HEK293 (cell line): Measurements from ENCODE around the gene MRTFA.

ENCODE experiments used
- ZBTB1 ChIP-seq: fragments of 450-650 bp; formaldehyde crosslinking; IDR thresholded peaks from 2 replicates; pipeline ENCODE4 v1.5.1; 2016; ENCODE audit warnings: missing biosample characterization, missing genetic modification characterization
- ZNF558 ChIP-seq: fragments of 450-650 bp; formaldehyde crosslinking; IDR thresholded peaks from 2 replicates; pipeline ENCODE4 v1.5.1; 2016; ENCODE audit warnings: missing biosample characterization, missing genetic modification characterization
- TF ChIP-seq, protein P1 (sequence below): sonication (generic); formaldehyde crosslinking; IDR thresholded peaks from 2 replicates; pipeline ENCODE4 v1.8.1; 2022; ENCODE audit warnings: mild to moderate bottlenecking, moderate library complexity, missing genetic modification reagents
- TF ChIP-seq, protein P2 (sequence below): fragments of 450-650 bp; formaldehyde crosslinking; IDR thresholded peaks from 2 replicates; pipeline ENCODE4 v1.5.1; 2016; ENCODE audit warnings: missing biosample characterization, missing genetic modification characterization, low read depth
- TF ChIP-seq, protein P3 (sequence below): fragments of 450-650 bp; formaldehyde crosslinking; IDR thresholded peaks from 2 replicates; pipeline ENCODE4 v1.5.1; 2016; ENCODE audit warnings: missing biosample characterization, missing genetic modification characterization, borderline replicate concordance

DNA sequence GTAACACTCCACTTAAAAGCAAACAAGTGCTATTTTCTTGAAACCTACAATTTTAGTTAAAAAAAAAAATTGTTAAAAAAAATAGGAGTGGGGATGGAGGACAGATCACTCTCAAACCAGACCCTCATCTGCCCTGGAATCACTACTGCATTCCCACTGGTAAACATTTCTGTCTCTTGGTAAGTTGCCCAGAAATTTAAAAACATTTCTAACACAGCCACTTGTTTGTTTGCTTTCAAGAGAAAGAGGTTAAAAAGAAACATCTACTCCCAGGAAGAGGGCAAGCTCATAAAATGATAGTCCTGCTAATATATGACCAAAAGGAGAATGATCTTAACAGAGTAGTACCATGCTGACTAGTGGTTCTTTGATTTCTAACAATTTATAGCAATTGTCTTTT, 182.8 kb downstream of the MRTFA start:
- TF ChIP-seq, protein P1, sequence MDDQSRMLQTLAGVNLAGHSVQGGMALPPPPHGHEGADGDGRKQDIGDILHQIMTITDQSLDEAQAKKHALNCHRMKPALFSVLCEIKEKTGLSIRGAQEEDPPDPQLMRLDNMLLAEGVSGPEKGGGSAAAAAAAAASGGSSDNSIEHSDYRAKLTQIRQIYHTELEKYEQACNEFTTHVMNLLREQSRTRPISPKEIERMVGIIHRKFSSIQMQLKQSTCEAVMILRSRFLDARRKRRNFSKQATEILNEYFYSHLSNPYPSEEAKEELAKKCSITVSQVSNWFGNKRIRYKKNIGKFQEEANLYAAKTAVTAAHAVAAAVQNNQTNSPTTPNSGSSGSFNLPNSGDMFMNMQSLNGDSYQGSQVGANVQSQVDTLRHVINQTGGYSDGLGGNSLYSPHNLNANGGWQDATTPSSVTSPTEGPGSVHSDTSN (CRISPR knock-in tag), result no peak
- TF ChIP-seq ZNF558, result no peak
- TF ChIP-seq, protein P2, sequence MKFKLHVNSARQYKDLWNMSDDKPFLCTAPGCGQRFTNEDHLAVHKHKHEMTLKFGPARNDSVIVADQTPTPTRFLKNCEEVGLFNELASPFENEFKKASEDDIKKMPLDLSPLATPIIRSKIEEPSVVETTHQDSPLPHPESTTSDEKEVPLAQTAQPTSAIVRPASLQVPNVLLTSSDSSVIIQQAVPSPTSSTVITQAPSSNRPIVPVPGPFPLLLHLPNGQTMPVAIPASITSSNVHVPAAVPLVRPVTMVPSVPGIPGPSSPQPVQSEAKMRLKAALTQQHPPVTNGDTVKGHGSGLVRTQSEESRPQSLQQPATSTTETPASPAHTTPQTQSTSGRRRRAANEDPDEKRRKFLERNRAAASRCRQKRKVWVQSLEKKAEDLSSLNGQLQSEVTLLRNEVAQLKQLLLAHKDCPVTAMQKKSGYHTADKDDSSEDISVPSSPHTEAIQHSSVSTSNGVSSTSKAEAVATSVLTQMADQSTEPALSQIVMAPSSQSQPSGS, result no peak
- TF ChIP-seq ZBTB1 (tag by site-specific recombination), result no peak
- TF ChIP-seq, protein P3, sequence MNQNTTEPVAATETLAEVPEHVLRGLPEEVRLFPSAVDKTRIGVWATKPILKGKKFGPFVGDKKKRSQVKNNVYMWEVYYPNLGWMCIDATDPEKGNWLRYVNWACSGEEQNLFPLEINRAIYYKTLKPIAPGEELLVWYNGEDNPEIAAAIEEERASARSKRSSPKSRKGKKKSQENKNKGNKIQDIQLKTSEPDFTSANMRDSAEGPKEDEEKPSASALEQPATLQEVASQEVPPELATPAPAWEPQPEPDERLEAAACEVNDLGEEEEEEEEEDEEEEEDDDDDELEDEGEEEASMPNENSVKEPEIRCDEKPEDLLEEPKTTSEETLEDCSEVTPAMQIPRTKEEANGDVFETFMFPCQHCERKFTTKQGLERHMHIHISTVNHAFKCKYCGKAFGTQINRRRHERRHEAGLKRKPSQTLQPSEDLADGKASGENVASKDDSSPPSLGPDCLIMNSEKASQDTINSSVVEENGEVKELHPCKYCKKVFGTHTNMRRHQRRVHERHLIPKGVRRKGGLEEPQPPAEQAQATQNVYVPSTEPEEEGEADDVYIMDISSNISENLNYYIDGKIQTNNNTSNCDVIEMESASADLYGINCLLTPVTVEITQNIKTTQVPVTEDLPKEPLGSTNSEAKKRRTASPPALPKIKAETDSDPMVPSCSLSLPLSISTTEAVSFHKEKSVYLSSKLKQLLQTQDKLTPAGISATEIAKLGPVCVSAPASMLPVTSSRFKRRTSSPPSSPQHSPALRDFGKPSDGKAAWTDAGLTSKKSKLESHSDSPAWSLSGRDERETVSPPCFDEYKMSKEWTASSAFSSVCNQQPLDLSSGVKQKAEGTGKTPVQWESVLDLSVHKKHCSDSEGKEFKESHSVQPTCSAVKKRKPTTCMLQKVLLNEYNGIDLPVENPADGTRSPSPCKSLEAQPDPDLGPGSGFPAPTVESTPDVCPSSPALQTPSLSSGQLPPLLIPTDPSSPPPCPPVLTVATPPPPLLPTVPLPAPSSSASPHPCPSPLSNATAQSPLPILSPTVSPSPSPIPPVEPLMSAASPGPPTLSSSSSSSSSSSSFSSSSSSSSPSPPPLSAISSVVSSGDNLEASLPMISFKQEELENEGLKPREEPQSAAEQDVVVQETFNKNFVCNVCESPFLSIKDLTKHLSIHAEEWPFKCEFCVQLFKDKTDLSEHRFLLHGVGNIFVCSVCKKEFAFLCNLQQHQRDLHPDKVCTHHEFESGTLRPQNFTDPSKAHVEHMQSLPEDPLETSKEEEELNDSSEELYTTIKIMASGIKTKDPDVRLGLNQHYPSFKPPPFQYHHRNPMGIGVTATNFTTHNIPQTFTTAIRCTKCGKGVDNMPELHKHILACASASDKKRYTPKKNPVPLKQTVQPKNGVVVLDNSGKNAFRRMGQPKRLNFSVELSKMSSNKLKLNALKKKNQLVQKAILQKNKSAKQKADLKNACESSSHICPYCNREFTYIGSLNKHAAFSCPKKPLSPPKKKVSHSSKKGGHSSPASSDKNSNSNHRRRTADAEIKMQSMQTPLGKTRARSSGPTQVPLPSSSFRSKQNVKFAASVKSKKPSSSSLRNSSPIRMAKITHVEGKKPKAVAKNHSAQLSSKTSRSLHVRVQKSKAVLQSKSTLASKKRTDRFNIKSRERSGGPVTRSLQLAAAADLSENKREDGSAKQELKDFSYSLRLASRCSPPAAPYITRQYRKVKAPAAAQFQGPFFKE, result no peak
